HG02763 (cell line): Measurements from ENCODE around the gene HILPDA.
A peak's percentile ranks its signal among the peaks of the same experiment; 100 is the strongest.
"Not testable (repeated sequence)": the region's sequence is repeated elsewhere in the genome, so short reads cannot be mapped to it uniquely, and the experiment has no call there.

Experiments
- ATAC-seq: cut with Tn5 transposase; IDR thresholded peaks from one replicate; pipeline ENCODE4 v1.9.1; 2021; ENCODE audit warnings: mild to moderate bottlenecking, moderate library complexity; ENCODE audit not compliant: unreplicated experiment

HILPDA gene

GRCh38 chr7:128459394-128459878 lies 3.8 kb downstream of the HILPDA start:
- peak; percentile 32 for ATAC-seq

- no peak for ATAC-seq
Measured at GRCh38 chr7:128462460-128462859, 6.8 kb downstream of the HILPDA start.

- ATAC-seq = not testable (repeated sequence)
Measured at GRCh38 chr7:128463345-128463744, 7.7 kb downstream of the HILPDA start.

- not testable (repeated sequence) for ATAC-seq
Measured at GRCh38 chr7:128463933-128464332, 8.3 kb downstream of the HILPDA start.

GRCh38 chr7:128466871-128467270 lies 11.2 kb downstream of the HILPDA start:
- not testable (repeated sequence) for ATAC-seq

GRCh38 chr7:128476402-128477335 lies 21.0 kb downstream of the HILPDA start, which contains the start of gene METTL2B:
TSS of gene METTL2B (plus strand) at chr7:128476748. CDS start at chr7:128476766, 18 bp downstream.
- ATAC-seq = peak; percentile 94

- ATAC-seq = not testable (repeated sequence)
Measured at GRCh38 chr7:128477336-128477690, 21.6 kb downstream of the HILPDA start.

GRCh38 chr7:128479082-128479481 lies 23.4 kb downstream of the HILPDA start:
- not testable (repeated sequence) for ATAC-seq

GRCh38 chr7:128488134-128488533 lies 32.5 kb downstream of the HILPDA start:
- ATAC-seq = not testable (repeated sequence)

GRCh38 chr7:128497405-128497804 lies 41.7 kb downstream of the HILPDA start:
- no peak for ATAC-seq

GRCh38 chr7:128505416-128505815 lies 49.7 kb downstream of the HILPDA start:
- not testable (repeated sequence) for ATAC-seq

GRCh38 chr7:128506819-128507218 lies 51.1 kb downstream of the HILPDA start:
- ATAC-seq = peak; percentile 48

- peak; percentile 46 for ATAC-seq
Measured at GRCh38 chr7:128507321-128507993, 51.8 kb downstream of the HILPDA start.
